Measurements from ENCODE around the gene EDEM1.
"Not testable (repeated sequence)": the region's sequence is repeated elsewhere in the genome, so short reads cannot be mapped to it uniquely, and the experiment has no call there.

EDEM1 gene

GRCh38 chr3:5187156-5187919 lies at the start of gene EDEM1:
Gene EDEM1 (plus strand): TSS chr3:5187707. CDS start chr3:5187806, 99 bp downstream.
- DNase-seq (ENCODE audit: low spot score): peak; percentile 99

GRCh38 chr3:5138214-5138981 lies 49.1 kb upstream of the EDEM1 start:
- peak; percentile 32 for DNase-seq (ENCODE audit: low spot score)

GRCh38 chr3:5140230-5140621 lies 47.3 kb upstream of the EDEM1 start:
- no peak for DNase-seq (ENCODE audit: low spot score)

- DNase-seq (ENCODE audit: low spot score): no peak
Observed at GRCh38 chr3:5140839-5141238, 46.7 kb upstream of the EDEM1 start.

- no peak for DNase-seq (ENCODE audit: low spot score)
Observed at GRCh38 chr3:5141760-5142159, 45.7 kb upstream of the EDEM1 start.

- DNase-seq (ENCODE audit: low spot score): no peak
Observed at GRCh38 chr3:5143464-5143863, 44.0 kb upstream of the EDEM1 start.

- no peak for DNase-seq (ENCODE audit: low spot score)
Observed at GRCh38 chr3:5144316-5144994, 43.1 kb upstream of the EDEM1 start.

- no peak for DNase-seq (ENCODE audit: low spot score)
Observed at GRCh38 chr3:5145120-5145519, 42.4 kb upstream of the EDEM1 start.

- DNase-seq (ENCODE audit: low spot score): not testable (repeated sequence)
Observed at GRCh38 chr3:5147152-5147551, 40.4 kb upstream of the EDEM1 start.

GRCh38 chr3:5149306-5149880 lies 38.1 kb upstream of the EDEM1 start:
- no peak for DNase-seq (ENCODE audit: low spot score)

- DNase-seq (ENCODE audit: low spot score): no peak
Observed at GRCh38 chr3:5151586-5151985, 35.9 kb upstream of the EDEM1 start.

GRCh38 chr3:5153074-5153473 lies 34.4 kb upstream of the EDEM1 start:
- DNase-seq (ENCODE audit: low spot score): no peak

GRCh38 chr3:5155241-5155640 lies 32.3 kb upstream of the EDEM1 start:
- no peak for DNase-seq (ENCODE audit: low spot score)

GRCh38 chr3:5160321-5160720 lies 27.2 kb upstream of the EDEM1 start:
- no peak for DNase-seq (ENCODE audit: low spot score)

- peak; percentile 10 for DNase-seq (ENCODE audit: low spot score)
Observed at GRCh38 chr3:5160940-5161858, 26.3 kb upstream of the EDEM1 start.

- peak; percentile 48 for DNase-seq (ENCODE audit: low spot score)
Observed at GRCh38 chr3:5162102-5162501, 25.4 kb upstream of the EDEM1 start.

- DNase-seq (ENCODE audit: low spot score): no peak
Observed at GRCh38 chr3:5165698-5166097, 21.8 kb upstream of the EDEM1 start.

GRCh38 chr3:5166846-5167245 lies 20.7 kb upstream of the EDEM1 start:
- no peak for DNase-seq (ENCODE audit: low spot score)

- no peak for DNase-seq (ENCODE audit: low spot score)
Observed at GRCh38 chr3:5168110-5168509, 19.4 kb upstream of the EDEM1 start.

GRCh38 chr3:5169807-5170206 lies 17.7 kb upstream of the EDEM1 start:
- DNase-seq (ENCODE audit: low spot score): no peak

- DNase-seq (ENCODE audit: low spot score): no peak
Observed at GRCh38 chr3:5170975-5171374, 16.5 kb upstream of the EDEM1 start.
